GM19351 (cell line): ENCODE measurements around the gene URI1.
A peak's percentile ranks its signal among the peaks of the same experiment; 100 is the strongest.
"Not testable (repeated sequence)": the region's sequence is repeated elsewhere in the genome, so short reads cannot be mapped to it uniquely, and the experiment has no call there.

Experiments used
- ATAC-seq: cut with Tn5 transposase; IDR thresholded peaks from one replicate; pipeline ENCODE4 v1.9.1; 2021; ENCODE audit warnings: mild to moderate bottlenecking, moderate library complexity; ENCODE audit not compliant: unreplicated experiment

The URI1 gene

DNA sequence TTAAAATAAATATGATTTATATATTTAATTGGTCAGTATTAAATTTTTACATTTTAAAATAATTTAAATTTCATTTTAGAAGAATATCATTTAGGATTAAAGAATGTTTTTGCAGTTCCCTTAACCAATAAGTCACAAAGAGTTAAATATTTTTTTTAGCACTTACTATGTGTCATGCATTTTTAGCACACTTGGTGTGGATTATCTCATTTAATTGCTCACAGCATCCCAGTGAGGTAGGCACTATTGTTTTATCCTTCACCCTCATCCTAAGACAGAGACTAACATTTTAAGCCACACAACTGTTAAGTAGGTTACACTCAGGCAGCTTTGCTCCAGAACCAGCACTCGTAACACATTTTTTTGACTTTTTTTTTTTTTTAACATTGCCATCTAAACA lies 78.2 kb downstream of the URI1 start:
- ATAC-seq: no peak

DNA sequence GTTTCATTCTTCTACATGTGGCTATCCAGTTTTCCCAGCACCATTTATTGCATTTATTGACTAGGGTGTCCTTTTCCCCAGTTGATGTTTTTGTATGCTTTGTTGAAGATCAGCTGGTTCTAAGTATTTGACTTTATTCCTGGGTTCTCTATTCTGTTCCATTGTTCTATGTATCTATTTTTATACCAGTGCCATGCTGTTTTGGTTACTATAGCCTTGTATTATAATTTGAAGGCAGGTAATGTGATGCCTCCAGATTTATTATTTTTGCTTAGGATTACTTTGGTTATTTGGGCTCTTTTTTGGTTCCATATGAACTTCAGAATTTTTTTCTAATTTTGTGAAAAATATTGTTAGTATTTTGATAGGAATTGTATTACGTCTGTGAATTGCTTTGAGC lies 80.6 kb downstream of the URI1 start:
- no peak for ATAC-seq

DNA sequence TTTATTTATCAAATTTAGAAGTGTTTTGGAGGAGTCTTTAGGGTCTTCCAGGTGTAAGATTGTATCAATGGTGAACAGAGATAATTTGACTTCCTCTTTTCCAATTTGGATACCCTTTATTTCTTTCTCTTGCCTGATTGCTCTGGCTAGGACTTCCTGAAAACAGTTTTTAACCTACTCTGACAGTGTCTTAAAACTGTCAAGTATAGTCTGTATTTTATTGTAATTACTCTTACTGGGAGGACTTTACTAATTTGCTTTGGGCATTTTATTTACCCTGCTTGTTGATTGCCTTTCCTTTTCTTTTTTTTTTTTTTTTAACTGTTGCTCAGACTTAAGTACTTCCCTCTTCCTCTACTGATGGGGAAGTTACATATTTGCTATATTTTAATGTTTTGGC lies 81.3 kb downstream of the URI1 start:
- no peak for ATAC-seq

DNA sequence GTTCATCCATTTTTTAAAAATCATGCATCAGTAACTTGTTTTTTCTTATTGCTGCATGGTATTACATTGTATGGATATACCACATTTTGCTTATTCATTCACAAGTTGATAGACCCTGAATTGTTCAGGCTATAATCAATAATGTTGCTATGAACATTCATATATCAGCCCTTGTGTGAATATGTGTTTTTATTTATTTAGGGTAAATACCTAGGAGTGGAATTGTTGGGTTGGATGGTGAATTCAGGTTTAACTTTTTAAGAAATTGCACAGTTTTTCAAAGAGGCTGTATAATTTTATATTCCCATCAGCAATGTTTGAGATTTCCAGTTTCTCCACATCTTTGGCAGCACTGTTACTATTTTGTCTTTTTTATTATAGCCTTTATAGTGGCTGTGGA lies 82.1 kb downstream of the URI1 start:
- no peak for ATAC-seq

DNA sequence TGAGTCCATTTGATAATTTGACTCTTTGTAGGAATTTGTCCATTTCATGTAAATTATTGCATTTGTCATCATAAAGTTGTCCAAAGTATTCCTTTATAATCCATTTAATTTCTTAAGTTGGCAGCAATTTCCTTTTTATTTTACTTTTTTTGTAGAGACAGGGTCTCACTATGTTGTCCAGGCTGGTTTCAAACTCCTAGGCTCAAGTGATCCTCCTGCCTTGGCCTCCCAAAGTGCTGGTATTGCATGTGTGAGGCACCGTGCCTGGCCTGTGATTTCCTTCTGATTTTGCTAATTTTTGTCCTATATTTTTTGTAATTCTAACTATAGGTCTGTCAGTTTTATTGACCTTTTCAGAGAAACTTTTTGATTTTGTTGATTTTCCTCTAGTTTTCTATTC lies 84.9 kb downstream of the URI1 start:
- ATAC-seq: no peak

DNA sequence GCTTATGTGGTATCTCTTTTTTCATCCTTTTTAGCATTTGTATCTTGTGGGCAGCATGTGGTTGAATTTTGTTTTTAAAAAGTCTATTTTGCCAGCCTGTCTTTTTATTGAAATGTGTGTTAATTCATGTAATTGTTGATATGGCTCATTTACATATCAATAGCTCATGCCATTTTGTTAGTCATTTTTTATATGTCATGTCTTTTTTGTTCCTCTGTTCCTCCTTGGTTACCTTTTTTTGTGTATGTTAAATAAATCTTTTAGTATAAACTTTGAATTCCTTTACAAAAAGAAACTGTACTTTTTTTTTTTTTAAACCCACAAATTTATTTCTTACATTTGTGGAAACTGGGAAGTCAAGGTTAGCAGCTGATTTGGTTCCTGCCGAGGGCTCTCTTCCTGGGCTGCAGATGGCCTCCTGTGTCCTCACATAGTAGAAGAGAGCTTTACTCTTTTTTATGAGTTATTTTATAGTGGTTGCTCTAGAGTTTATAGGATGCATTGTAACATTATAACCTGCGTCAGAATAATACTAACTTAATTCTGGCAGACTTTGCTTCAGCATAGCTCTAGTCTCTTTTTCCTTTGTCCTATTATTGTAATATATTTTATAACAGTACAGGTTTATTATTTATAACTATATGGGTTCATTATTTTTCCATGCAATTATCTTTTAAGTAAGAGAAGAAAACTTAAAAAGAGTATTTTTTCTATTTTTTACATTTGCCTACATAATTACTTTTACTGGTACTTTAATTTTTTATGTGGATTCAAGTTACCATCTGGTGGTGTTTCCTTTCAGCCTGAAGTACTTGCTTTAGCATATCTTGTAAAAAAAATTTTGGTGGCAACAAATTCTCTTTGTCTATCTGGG lies 86.3 kb downstream of the URI1 start:
- ATAC-seq: no peak

DNA sequence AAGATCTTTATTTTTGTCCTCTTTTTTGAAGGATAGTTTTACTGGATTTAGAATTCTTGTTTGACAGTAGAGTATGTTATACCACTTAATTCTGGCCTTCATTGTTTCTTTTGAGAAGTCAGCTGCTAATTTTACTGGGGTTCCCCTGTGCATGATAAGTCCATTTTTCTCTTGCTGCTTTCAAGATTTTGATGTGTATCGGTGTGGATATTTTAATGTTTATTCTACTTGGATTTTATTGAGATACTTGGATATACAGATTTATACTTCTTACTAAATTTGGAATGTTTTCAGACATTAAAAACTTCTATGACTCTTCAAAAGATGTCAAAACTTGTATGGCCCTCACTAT lies 86.9 kb downstream of the URI1 start:
- no peak for ATAC-seq

DNA sequence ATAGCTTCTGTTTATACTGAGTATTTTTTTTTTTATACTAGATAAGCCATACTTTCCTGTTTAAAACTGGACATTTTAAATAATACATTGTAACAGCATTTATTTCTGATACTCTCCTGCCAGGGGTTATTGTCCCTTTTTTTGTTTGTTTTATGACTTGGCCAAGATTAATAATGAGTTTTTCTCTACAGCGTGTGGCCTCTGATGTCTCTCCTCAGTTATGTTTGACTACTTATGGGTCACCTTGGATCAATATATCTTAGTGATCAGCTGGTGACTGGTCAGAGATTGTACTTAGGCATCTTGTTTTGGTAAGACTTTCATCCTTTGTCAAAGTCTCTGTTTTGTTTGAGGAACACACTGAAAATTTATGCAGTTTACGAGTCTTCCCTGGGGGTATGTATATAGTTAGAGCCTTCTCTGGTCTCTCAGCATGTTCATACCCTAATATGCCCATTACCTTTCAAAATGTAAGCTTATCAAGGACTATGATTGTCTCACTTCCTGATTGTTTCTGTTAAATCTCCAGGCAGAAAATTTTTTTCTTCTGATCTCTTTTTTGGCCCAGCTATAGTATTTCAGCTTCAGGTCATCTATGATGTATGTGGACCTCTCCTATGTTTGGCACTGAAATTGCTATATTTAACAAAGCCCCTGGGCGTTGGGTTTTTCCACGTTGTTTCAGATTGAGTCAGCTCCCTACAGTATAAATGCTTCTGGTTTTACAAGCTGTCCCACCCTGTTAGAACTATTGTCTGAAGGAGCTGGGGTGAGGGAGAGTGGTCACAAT lies 87.9 kb downstream of the URI1 start:
- ATAC-seq: peak; percentile 96

DNA sequence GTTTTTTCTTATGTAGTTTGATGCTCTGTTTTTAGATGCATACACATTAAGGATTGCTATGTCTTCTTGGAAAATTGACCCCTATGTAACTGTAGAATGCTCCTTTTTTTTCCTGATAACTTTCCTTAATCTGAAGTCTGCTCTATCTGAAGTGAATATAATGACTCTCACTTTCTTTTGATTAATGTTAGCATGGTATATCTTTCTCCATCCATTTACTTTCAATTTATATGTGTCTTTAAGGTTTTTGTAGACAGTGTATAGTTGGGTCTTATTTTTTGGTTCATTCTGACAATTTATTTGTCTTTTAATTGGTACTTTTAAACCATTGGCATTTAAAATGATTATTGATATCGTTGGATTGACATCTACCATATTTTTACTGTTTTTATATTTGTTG lies 92.3 kb downstream of the URI1 start:
- ATAC-seq: no peak

DNA sequence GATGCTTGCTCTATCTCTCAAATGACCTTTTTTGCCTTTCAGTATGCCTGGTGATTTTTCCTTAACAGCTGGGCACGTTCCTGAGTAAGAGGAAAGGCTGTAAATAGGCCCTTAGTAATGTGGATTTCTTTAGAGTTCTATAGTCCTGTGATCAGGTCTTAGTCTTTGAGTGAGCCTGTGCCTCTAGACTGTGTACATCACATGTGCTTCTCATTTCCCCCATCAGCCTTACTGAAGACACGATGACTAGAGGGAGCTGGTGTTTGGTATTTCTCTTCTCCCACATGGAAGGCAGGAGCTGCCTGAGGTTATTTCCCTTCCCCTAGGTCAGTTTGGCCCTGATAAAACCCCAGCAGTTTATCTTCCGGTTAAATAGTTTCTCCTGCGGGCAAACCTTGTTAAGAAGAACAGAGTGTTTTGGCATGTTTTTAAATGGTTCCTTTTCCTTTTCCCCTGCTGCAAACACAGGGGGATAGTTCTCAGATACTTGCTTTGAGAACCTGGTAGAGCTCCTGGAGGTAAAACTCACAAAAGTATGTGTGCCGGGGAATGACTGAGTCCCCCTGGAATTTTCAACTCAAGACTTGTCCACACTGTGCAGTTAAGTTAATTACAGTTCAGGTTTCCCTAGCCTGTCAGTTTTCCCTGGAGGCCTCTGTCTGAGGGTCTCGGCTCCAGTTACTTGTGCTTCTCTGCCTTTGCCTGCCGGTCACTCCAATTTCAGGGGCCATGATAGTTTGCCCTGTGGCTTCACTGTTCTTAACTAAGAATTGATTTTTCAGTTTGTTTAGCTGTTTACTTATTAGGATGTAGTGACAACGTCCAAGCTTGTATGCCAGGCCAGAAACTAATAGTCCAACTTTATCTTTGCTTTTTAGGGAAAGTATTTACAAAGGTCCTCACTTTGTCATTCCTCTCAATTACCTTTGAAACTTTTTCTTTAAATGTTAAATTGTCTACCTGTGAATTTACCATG lies 94.4 kb downstream of the URI1 start:
- ATAC-seq: no peak

DNA sequence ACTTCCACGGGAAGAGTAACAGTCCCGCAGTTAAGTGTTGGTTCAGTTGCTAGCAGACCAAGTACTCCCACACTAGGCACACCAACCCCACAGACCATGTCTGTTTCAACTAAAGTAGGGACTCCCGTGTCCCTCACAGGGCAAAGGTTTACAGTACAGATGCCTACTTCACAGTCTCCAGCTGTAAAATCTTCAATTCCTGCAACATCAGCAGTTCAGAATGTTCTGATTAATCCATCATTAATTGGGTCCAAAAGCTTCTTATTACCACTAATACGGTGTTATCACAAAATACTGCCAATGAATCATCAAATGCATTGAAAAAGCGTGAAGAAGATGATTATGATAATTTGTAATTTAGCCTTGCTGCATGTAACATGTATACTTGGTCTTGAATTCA lies 95.8 kb downstream of the URI1 start:
- no peak for ATAC-seq

DNA sequence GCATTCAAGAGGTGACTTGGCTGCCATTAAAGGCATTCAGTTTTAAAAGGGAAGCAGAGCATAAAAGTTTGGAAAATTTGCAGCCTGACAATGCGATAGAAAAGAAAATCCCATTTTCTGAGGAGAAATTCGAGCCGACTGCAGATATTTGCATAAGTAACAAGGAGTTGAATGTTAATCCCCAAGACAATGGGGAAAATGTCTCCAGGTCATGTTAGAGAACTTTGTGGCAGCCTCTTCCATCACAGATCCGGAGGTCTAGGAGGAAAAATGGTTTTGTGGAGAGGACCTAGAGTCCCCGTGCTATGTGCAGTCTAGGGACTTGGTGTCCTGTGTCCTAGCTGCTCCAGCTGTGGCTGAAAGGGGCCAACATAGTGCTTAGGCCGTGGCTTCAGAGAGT lies 99.9 kb downstream of the URI1 start:
- ATAC-seq: not testable (repeated sequence)

DNA sequence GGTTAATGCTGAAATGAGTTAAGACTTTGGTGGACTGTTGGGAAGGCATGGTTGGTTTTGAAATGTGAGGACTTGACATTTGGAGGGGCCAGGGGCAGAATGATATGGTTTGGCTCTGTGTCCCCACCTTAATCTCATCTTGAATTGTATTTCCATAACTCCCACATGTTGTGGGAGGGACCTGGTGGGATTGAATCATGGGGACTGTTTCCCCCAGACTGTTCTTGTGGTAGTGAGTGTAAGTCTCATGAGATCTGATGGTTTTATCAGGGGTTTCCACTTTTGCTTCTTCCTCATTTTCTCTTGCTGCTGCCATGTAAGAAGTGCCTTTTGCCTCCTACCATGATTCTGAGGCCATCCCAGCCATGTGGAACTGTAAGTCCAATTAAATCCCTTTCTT lies 101.0 kb downstream of the URI1 start:
- ATAC-seq: not testable (repeated sequence)

DNA sequence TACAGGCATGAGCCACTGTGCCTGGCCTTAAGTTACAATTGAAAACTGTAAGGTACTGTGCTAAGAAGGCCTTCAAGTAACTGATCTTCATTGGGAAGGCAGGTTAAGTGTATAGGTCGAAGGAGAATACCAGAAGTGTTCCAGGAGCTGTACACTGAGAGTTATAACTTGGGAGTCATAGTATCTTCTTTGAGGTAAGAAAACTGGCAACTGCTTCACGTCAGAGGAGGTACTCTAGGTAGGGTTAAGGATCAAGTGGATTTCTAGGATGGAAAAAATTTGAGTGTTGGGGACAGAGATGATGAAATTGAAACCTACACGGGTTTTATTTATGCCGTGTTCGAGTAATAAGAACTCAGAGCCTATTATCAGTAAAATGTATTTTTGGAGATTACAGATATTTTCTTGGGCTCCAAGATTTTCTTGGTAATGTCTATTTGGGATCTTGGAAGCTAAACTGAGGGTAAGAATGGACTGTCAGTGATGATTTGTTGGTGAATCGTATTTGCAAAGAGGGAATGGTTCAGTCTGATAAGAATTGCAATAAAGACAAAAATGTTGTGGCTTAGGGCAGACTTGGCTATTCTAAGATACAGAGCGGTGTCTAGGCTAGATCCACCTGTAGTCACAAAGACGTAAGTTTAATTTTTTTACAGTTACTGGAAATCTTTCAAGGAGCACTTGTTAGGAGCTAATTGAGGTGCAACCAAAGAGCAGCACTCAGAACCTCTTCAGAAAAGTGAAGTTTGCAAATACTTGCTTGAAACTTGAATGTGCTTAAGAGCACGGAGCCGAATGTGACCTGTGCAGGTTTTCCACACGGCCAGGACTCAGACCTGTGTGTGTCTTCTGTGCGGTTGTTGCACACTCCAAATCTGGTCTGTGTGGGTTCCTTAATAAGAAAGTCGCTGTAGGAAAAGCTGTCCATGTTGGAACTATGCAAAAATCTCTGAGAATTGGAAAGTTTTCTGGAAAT lies 102.5 kb downstream of the URI1 start:
- ATAC-seq: no peak

DNA sequence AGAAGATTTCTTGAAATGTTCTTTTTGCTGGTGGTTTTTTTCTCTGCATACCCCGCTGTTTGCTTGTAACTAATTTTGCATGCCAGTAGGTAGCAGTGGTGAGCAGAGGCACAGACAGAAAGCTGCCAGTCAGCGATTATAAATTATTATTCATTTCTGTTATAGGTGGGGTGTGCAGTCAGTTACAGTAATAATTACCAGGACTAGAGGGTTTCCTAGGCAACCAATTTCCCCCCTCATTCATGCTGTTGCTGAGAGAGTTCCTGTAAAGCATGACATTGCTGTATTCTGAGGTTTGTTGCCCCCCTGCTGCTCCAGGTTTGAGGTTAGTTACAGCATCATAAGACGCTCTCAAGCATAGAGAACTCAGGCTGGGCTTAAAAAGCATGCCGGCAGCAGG lies 104.5 kb downstream of the URI1 start:
- no peak for ATAC-seq

DNA sequence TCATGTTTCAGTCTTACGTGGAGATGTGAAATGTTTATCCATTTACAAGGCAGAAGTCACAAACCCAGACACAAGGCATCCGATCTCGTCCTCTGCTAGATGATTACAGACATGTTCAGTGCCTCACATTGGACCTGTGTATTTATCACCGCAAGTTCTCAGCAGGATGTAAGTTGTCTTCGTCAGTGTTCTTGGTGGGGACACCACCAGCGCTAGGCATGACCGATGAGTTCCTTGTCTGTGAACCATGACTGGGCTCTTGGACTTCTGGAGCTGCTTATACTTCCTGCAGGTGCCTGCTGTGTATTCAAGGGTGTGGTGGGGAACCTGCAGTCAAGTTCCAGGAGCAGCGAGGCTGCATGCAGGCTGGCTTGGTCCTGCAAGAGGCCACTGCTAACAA lies 105.4 kb downstream of the URI1 start:
- no peak for ATAC-seq

DNA sequence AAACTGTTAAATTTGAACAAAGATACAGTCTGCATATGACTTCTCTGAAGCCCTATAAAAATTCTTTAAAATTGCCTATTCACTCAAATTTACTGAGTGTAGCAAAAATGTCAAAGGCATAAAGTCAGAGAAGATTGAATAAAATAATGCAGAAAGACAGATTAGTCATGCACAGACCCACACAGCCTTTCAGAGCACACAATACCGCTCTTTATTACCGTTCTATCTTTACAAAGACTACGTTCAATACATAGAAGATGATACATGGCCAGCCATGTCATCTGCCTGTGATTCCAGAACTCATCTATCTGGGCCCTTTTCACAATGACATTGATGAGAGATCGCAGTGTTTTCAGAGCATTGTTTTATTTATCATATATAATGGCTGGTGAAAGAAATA lies 107.2 kb downstream of the URI1 start:
- no peak for ATAC-seq

DNA sequence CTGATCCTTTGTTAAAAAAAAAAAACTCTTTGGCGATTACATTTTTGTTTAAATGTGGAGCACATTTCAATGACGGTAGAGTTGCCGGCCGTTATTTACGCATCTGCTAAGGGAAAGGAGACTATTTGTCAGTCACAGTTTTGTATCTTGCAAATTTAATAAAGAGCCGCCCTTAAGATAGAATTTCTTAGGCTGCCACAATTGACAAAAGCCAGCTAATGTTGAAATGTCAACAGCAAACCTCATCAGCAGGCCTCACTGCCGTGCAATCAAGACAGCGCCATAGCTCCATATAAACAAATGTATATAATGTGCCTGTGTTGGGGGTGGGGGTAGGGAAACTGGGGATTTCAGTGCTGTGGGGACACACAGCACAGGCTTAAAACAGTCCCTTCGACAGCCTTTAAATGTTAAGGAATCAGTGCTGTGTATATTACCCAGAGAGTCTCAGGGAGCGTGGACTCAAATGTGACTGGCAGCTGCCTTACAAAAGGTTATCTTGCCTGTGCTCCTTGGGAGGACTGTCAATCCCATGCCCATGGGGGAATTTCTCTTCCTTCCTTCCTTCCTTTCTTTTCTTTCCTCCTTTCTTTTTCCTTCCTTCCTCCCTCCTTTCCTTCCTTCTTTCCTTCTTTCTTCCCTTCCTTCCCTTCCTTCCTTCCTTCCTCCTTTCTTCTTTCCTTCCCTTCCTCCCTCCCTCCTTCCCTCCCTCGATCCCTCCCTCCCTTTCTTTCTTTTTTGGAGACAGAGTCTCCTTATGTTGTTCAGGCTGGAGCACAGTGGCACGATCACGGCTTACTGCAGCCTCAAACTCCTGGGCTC lies 108.0 kb downstream of the URI1 start:
- ATAC-seq: no peak
